ENCODE data around the gene KRT16.
A peak's percentile ranks its signal among the peaks of the same experiment; 100 is the strongest.
"Not testable (repeated sequence)": the region's sequence is repeated elsewhere in the genome, so short reads cannot be mapped to it uniquely, and the experiment has no call there.

The KRT16 gene

GRCh38 chr17:41612376-41613160, at the start of gene KRT16:
KRT16 (minus strand) TSS chr17:41612767; CDS start chr17:41612688, 79 bp downstream.
- DNase-seq (ENCODE audit: low read depth in 1 of 2, low spot score in 1 of 2), result not testable (repeated sequence)

GRCh38 chr17:41660221-41660711, 47.7 kb upstream of the KRT16 start:
- DNase-seq (ENCODE audit: low read depth in 1 of 2, low spot score in 1 of 2), result no peak

GRCh38 chr17:41659427-41660212, 47.1 kb upstream of the KRT16 start:
- DNase-seq (ENCODE audit: low read depth in 1 of 2, low spot score in 1 of 2), result no peak

GRCh38 chr17:41658846-41659245, 46.3 kb upstream of the KRT16 start:
- DNase-seq (ENCODE audit: low read depth in 1 of 2, low spot score in 1 of 2), result no peak

- DNase-seq (ENCODE audit: low read depth in 1 of 2, low spot score in 1 of 2), result no peak
Measured at GRCh38 chr17:41657936-41658335, 45.4 kb upstream of the KRT16 start.

GRCh38 chr17:41657176-41657754, 44.7 kb upstream of the KRT16 start:
- DNase-seq (ENCODE audit: low read depth in 1 of 2, low spot score in 1 of 2), result no peak

GRCh38 chr17:41656249-41657023, 43.9 kb upstream of the KRT16 start:
- DNase-seq (ENCODE audit: low read depth in 1 of 2, low spot score in 1 of 2), result no peak

- no peak for DNase-seq (ENCODE audit: low read depth in 1 of 2, low spot score in 1 of 2)
Measured at GRCh38 chr17:41655611-41656111, 43.1 kb upstream of the KRT16 start.

GRCh38 chr17:41654678-41655607, 42.4 kb upstream of the KRT16 start:
- no peak for DNase-seq (ENCODE audit: low read depth in 1 of 2, low spot score in 1 of 2)

GRCh38 chr17:41653892-41654677, 41.5 kb upstream of the KRT16 start:
- DNase-seq (ENCODE audit: low read depth in 1 of 2, low spot score in 1 of 2), result no peak

- no peak for DNase-seq (ENCODE audit: low read depth in 1 of 2, low spot score in 1 of 2)
Measured at GRCh38 chr17:41653421-41653820, 40.9 kb upstream of the KRT16 start.

GRCh38 chr17:41652461-41652970, 39.9 kb upstream of the KRT16 start:
- DNase-seq (ENCODE audit: low read depth in 1 of 2, low spot score in 1 of 2), result no peak

GRCh38 chr17:41651625-41652460, 39.3 kb upstream of the KRT16 start:
- DNase-seq (ENCODE audit: low read depth in 1 of 2, low spot score in 1 of 2), result no peak

GRCh38 chr17:41650794-41651624, 38.4 kb upstream of the KRT16 start:
- no peak for DNase-seq (ENCODE audit: low read depth in 1 of 2, low spot score in 1 of 2)

GRCh38 chr17:41649923-41650519, 37.5 kb upstream of the KRT16 start:
- DNase-seq (ENCODE audit: low read depth in 1 of 2, low spot score in 1 of 2), result no peak

- DNase-seq (ENCODE audit: low read depth in 1 of 2, low spot score in 1 of 2), result peak; percentile 69 to 78
Measured at GRCh38 chr17:41648411-41649195, 36.0 kb upstream of the KRT16 start.
